IMR-90 (cell line): ENCODE data around the gene SLC26A11.

ENCODE experiments used
- CEBPB ChIP-seq: IDR thresholded peaks from 2 replicates; pipeline ENCODE4 v1.6.1; 2012; ENCODE audit warnings: low read depth, low read length, improper control_type of control experiment
- CTCF ChIP-seq: conservative IDR thresholded peaks from 2 replicates; pipeline ENCODE4 v1.5.1; 2012; ENCODE audit warnings: mild to moderate bottlenecking, low read depth, low read length, improper control_type of control experiment
- FOS ChIP-seq: fragments of 150-350 bp; IDR thresholded peaks from 2 replicates; pipeline ENCODE4 v1.6.1; 2016; ENCODE audit warnings: low read depth, low read length
- MXI1 ChIP-seq: IDR thresholded peaks from 2 replicates; pipeline ENCODE4 v1.6.1; 2012; ENCODE audit warnings: low read depth, mild to moderate bottlenecking, low read length, moderate library complexity, borderline replicate concordance
- POLR2A ChIP-seq: IDR thresholded peaks from 2 replicates; pipeline ENCODE4 v1.6.1; 2012; ENCODE audit warnings: mild to moderate bottlenecking, low read depth, low read length
- RAD21 ChIP-seq: IDR thresholded peaks from 2 replicates; pipeline ENCODE4 v1.6.1; 2012; ENCODE audit warnings: low read length, improper control_type of control experiment
- RFX5 ChIP-seq: IDR thresholded peaks from 2 replicates; pipeline ENCODE4 v1.8.0; 2012; ENCODE audit warnings: low read depth, mild to moderate bottlenecking, low read length, moderate library complexity

GRCh38 chr17:80274871-80275449 is 54.7 kb downstream of the SLC26A11 start:
- TF ChIP-seq FOS (no peak), CTCF (no peak), POLR2A (no peak), RFX5 (no peak), MXI1 (no peak), RAD21 (no peak), CEBPB (no peak)
